Hepatic stellate cell (primary cell): ENCODE results near the gene NT5E.
A peak's percentile ranks its signal among the peaks of the same experiment; 100 is the strongest.

Source experiments
- DNase-seq: peaks from one replicate; pipeline ENCODE4 v3.0.0; 2011; ENCODE audit warnings: low spot score

Gene NT5E

GRCh38 chr6:85421972-85422371, 27.9 kb upstream of the NT5E start:
- DNase-seq = no peak

DNA sequence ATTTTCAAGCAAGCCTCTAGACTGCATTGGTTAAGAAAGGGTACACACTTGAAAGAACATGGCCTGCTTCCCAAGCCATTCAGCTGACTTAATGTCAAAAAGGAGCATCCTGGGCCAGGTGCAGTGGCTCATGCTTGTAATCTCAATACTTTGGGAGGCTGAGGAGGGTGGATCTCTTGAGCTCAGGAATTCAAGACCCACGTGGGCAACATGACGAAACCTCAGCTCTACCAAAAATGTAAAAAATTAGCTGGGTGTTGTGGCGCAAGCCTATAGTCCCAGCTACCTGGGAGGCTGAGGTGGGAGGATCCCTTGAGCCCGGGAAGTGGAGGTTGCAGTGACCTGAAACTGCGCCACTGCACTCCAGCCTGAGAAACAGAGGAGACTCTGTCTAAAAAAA, 26.9 kb upstream of the NT5E start:
- no peak for DNase-seq

GRCh38 chr6:85424981-85425380, 24.9 kb upstream of the NT5E start:
- no peak for DNase-seq

- no peak for DNase-seq
Observed at GRCh38 chr6:85425997-85426396, 23.9 kb upstream of the NT5E start.

DNA sequence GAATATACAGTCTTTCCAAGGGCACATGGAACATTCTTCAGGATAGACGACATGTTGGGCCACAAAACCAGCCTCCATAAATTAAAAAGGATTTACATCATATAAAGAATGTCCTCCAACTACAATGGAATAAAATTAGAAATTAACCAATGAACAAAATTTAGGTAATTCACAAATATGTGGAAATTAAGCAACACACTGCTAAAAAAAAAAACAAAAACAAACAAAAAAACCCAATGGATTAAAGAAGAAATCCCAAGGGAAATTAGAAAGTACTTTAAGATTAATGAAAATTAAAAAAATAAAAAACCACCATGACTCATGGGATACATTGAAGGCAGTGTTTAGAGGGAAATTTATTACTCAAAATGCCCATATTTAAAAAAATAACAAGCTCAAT, 21.4 kb upstream of the NT5E start:
- DNase-seq = no peak

DNA sequence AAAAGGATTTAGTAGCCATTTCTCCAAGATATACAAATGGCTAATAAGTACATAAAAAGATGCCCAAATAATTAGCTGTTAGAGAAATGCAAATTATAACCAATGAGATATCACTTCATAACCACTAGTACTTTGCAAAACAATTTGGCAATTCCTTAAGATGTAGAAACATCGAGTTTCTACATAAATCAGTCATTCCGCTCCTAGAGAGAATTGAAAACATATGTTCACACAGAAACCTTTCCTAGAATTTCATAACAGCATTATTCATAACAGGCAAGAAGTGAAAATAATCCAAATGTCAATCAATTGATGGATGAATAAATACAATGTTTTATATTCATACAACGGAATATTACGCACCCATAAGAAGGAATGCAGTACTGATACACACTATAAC, 20.5 kb upstream of the NT5E start:
- no peak for DNase-seq

DNA sequence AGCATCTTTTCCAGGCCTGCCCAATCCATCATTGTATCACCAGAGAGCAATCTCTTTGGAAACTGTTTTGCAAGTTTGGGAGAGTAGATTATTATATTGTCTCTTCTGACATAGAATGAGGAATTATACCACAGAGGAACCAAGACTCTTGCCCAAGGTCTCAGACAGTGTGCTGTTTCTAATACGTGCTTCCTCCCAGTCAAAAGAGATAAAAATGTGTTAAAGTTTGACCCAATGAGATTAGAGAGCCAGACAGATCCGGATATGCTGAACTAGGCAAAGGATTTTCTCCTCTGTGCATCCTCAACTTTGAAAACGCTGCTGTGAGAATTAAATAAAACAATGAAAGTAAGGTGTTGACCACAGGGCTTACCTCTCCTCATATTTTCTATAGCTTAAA, 18.6 kb upstream of the NT5E start:
- DNase-seq = no peak

- no peak for DNase-seq
Observed at GRCh38 chr6:85432554-85432953, 17.3 kb upstream of the NT5E start.

DNA sequence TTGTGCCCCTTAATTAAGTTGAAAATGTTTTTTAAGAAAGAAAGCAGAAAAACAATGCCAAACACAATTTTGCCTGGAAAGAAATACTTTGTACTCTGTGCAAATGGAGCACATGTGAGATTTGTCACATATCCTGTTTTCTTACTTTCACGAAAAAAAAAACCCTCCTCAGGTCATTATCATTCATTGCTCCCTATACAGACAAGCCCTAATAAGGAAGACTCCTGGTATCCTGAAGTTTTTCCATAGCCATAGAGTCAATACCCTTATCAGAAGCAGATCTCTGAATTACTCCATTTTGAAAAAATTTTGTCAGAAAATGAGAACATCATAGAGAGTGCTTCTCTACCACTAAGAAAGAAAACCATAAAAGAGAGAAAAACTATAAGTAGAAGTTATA, 14.0 kb upstream of the NT5E start:
- no peak for DNase-seq

- no peak for DNase-seq
Observed at GRCh38 chr6:85436411-85436810, 13.5 kb upstream of the NT5E start.

DNA sequence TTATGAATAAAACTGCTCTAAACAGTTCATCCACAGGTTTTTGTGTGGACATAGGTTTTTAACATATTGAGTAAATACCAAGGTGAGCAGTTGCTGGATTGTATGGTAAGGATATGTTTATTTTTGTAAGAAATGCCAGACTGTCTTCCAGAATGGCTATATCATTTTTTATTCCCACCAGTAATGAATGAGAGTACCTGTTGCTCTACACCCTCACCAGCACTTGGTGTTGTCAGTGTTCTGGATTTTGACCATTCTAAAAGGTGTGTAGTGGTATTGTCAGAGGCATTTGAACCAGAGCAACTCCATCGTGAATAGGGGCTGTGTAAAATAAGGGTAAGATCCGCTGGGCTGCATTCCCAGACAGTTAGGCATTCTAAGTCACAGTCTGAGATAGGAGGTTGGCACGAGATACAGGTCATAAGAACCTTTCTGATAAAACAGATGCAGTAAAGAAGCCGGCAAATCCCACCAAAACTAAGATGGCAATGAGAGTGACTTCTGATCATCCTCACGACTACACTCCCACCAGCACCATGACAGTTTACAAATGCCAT, 12.9 kb upstream of the NT5E start:
- no peak for DNase-seq

DNA sequence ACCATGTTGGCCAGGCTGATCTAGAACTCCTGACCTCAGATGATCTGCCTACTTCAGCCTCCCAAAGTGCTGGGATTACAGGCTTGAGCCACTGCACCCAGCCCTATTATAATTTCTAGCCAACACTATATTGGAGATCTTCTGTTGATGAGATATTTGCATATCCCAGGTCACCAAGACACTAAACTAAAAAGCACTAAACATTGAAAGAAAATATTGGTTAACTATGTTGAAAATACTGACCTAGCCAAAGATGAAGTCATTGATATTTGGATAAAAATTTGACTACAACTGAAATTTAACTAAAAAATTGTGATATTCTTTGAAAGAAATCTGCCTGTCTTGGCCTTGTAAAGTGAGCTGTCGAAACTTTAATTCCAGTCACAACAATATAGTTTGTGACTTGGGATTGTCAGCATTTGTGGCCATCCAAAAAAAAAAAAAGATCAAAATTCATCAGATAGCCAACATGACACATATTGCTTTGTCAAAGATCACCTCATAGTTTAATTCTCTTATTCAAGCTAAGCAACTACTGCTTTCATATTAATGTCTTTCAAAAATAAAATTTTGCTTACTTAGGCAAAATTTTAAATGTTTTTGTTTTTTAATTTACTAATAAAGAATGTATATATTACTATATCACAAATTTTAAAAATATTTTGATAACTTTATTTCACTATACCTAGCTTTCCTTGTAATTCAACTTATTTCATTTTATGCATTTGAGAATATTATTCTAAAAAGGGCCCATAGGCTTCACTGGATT, 6.3 kb upstream of the NT5E start:
- DNase-seq = no peak

DNA sequence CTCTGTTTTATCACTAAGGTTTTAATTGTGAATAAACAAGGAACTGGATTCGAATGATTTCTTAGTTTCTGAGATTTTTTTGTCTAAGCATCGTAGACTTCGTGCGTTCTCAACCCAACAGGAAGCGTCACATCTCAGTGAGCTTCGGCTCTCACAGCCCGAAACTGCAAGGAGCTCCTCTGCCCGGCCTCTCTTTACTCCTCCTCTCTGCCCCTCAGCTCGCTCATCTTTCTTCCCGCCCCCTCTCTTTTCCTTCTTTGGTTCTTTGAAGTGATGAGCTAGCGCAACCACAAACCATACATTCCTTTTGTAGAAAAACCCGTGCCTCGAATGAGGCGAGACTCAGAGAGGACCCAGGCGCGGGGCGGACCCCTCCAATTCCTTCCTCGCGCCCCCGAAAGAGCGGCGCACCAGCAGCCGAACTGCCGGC, 480 bp upstream of the NT5E start:
- peak; percentile 47 for DNase-seq

DNA sequence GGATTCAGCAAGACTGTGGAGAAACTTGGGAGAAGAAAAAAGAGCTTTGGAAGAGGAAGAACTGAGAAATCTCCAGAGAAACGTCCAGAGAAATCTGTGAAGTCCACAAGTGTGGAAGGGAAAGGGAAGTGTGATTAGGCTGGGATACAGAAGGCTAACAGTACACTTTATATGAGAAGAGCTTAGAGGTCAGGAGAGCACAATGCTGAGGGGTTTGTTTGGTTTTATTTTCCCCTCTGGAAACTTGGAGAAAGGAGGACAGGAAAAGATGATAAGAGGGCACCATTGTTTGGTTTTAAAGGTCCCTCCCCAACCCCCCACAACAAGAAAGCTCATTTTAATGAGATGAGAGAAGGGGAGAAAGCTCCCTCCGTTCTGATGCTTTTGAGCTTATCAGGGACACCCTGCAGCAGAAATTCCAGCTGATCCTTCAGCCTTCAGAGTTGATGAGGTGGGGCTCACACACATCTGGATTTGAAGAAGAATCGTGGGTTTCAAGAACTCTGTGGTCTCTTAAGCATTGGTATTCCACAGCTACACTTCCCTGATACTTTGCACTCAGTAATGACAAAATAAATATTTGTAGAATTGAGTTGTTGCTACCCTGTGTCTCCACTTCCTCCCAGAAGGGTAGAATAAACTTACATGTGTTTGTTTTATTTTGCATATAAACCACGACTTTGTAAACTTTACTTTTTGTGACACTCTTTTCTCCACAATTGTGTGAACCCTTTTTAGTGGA, 1.9 kb downstream of the NT5E start:
- no peak for DNase-seq

DNA sequence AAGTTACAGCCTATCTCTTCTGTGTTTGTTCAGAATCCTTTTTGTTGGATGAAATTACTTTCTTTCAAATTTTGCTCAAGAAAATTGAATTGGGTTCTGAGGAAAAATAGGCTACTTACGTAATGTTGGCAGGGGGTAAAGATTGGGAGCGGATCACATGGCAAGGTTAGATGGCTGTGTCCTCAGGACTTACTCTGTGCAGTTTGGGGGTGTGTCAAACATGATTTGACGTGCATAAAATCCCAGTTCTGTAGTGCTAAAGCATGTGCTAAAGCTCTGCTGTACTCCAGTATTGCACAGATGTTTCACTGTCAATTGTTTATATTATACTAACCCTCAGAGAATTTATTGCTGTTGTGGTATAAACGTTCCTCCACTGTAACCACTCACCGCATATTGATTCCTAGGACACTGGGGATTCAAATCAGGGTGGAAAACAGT, 2.6 kb downstream of the NT5E start:
- peak; percentile 29 for DNase-seq

GRCh38 chr6:85453052-85453451, 3.2 kb downstream of the NT5E start:
- no peak for DNase-seq

- DNase-seq = no peak
Observed at GRCh38 chr6:85453490-85453889, 3.6 kb downstream of the NT5E start.

GRCh38 chr6:85455471-85456026, 5.7 kb downstream of the NT5E start:
- DNase-seq = no peak

DNA sequence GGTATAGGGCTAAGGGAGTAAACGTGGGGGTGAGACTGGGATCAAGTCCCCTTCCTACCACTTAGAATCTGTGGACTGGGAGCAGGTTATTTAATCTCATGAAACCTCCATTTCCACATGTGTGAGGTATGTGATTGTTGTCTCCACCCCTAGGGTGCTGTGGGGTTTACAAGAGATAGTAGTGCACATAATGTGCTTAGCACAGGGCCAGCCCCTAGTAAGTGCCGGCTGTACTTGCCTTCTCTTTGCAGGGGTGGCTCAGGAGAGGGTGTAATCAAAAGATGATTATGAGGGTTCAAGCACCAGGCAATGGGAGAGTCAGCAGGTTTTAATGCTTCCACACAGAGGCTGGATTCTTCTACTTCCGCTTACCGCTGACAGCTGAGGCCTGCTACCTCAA, 6.9 kb downstream of the NT5E start:
- no peak for DNase-seq

DNA sequence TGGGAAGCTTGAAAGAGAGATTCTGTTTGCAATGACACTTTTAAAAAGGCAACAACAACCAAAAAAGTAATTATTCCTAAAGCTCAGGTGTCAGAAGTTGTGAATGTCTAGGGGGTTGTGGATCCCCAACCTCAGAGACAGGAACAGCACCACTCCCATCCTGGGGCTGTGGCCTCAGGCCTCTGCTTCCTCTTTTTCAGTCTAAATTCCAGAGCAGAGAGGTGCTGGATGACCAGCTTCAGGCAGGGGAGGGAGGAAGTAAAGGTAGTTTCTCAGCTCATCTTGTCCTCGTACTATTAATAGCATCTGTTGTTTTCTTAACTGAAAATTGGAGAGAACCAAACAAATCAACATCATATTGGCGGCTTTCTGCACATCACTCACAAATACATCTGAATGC, 8.3 kb downstream of the NT5E start:
- DNase-seq = no peak

GRCh38 chr6:85458782-85459181, 8.9 kb downstream of the NT5E start:
- no peak for DNase-seq

GRCh38 chr6:85459224-85459901, 9.5 kb downstream of the NT5E start:
- no peak for DNase-seq
